ENCODE measurements around the gene NUP188.

DNA sequence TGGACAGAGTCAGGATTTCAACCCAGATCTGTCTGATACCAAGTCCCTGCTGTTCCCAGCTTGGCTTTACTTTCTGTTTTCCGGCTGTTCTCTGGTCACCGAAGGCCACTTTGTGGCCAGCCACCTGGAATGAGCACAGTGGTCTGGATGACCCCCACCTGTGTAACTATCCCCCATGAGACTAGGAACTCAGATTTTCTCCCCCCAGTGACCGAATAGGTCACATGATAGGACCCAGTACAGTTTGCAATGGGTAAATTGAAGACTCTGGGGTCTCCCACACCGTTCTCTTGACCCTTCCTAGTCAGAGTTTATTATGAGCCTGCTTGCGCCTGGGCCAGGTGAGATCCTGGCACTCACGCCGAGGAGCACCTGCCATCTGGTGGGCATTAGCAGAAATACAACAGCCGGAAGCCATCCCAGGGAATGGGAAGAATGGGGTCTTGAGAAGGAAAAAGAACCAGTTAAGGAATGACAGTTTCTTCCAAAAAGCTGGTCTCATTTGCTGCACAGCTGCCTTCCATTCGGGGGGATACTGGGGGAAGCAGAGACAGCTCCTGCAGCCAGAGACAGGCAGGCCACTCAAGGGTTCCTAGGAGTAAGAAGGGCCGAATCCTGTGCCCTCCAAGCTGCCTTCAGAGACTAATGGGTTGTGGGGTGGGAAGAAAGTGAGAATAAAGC, 19.6 kb upstream of the NUP188 start:
- TF ChIP-seq PRDM6 (tag by site-specific recombination; IDR thresholded peaks at IDR 0.05) (no peak), ZBTB17 (tag by site-specific recombination; IDR thresholded peaks at IDR 0.05) (peak; percentile 29; the same call in 1 of the 2 replicates), ZNF530 (tag by site-specific recombination; IDR thresholded peaks at IDR 0.05; ENCODE audit: low read depth) (no peak), ZSCAN23 (tag by site-specific recombination; IDR thresholded peaks at IDR 0.05) (no peak), KLF16 (tag by site-specific recombination; IDR thresholded peaks at IDR 0.05) (no peak), ZNF830 (tag by site-specific recombination; IDR thresholded peaks at IDR 0.05; ENCODE audit: low read depth) (no peak)

Data from HEK293 (cell line).